PC-9 (cell line): ENCODE measurements around the gene CCDC8. TPM values are rescaled to one million over a fixed set of nuclear protein-coding genes. Genes with fewer than 3 reads are reported as not detected.

Experiments
- BruUV-seq: library from RNA; stranded (reverse); fragments of 400-500 nt; replicated peaks from 2 replicates; lab custom pipeline; 2021; lab: Mats Ljungman, UMichigan
- CTCF ChIA-PET: fragments of 300-600 bp; sonication (Branson Sonifier 250); formaldehyde crosslinking; loops from one replicate; lab custom pipeline; 2022; ENCODE audit warnings: antibody characterized with exemption; lab: Charles Lee
- POLR2A ChIA-PET: fragments of 300-600 bp; sonication (Branson Sonifier 250); formaldehyde crosslinking; loops from one replicate; lab custom pipeline; 2022; ENCODE audit warnings: antibody characterized with exemption; ENCODE audit not compliant: unreplicated experiment; lab: Charles Lee
- DNase-seq, 2 experiments: peaks; one replicate each; pipeline versions ENCODE4 v3.0.0 to v3.0.0-alpha.2; 2015 to 2022; ENCODE audit warnings: mixed read lengths in 1 of 2
- H2AFZ ChIP-seq: fragments of 200-600 bp; sonication (generic); 2 replicates; pipeline ENCODE4 v1.8.1; 2017; ENCODE audit warnings: antibody characterized with exemption
- H3F3A ChIP-seq: fragments of 200-600 bp; sonication (generic); 2 replicates; pipeline ENCODE4 v1.8.1; 2017; ENCODE audit warnings: antibody characterized with exemption, mild to moderate bottlenecking, low read depth; ENCODE audit not compliant: insufficient read depth
- H3K27ac ChIP-seq: fragments of 200-600 bp; sonication (generic); 2 replicates; pipeline ENCODE4 v1.6.1; 2016; ENCODE audit warnings: mixed run types
- H3K27me3 ChIP-seq: fragments of 200-600 bp; sonication (generic); 2 replicates; pipeline ENCODE4 v1.6.1; 2016; ENCODE audit warnings: low read depth, mixed run types; ENCODE audit not compliant: insufficient read depth
- H3K36me3 ChIP-seq: fragments of 200-600 bp; sonication (generic); 2 replicates; pipeline ENCODE4 v1.6.1; 2016; ENCODE audit warnings: low read depth, mixed run types
- H3K4me1 ChIP-seq: fragments of 200-600 bp; sonication (generic); replicated peaks from 2 replicates; pipeline ENCODE4 v1.6.1; 2016; ENCODE audit warnings: mixed run types; ENCODE audit not compliant: insufficient read depth
- H3K4me2 ChIP-seq: fragments of 200-600 bp; sonication (generic); 2 replicates; pipeline ENCODE4 v1.6.1; 2017; ENCODE audit warnings: mixed run types
- H3K4me3 ChIP-seq: fragments of 200-600 bp; sonication (generic); 2 replicates; pipeline ENCODE4 v1.6.1; 2016; ENCODE audit warnings: mixed run types
- H3K79me2 ChIP-seq: fragments of 200-600 bp; sonication (generic); 2 replicates; pipeline ENCODE4 v1.6.1; 2017; ENCODE audit warnings: low read depth, mixed run types
- H3K9me2 ChIP-seq: fragments of 200-600 bp; sonication (generic); 2 replicates; pipeline ENCODE4 v1.8.1; 2017; ENCODE audit warnings: mild to moderate bottlenecking; ENCODE audit not compliant: insufficient read depth
- H3K9me3 ChIP-seq: fragments of 200-600 bp; sonication (generic); 2 replicates; pipeline ENCODE4 v1.8.1; 2016; ENCODE audit warnings: low read depth; ENCODE audit not compliant: insufficient read depth
- H4K20me1 ChIP-seq: fragments of 200-600 bp; sonication (generic); 2 replicates; pipeline ENCODE4 v1.8.1; 2017; ENCODE audit not compliant: insufficient read depth
- EZH2 ChIP-seq: fragments of 200-600 bp; sonication (generic); IDR thresholded peaks from 2 replicates; pipeline ENCODE4 v1.8.0; 2017; ENCODE audit warnings: antibody characterized with exemption, low read depth
- intact Hi-C: fragments of 100-400 bp; cut with micrococcal nuclease; formaldehyde crosslinking; loops from one replicate; pipeline ENCODE4 v1.10.0; 2022; ENCODE audit not compliant: unreplicated experiment
- total RNA-seq: library from RNA; stranded (reverse); gene quantifications from 2 replicates; pipeline ENCODE4 v1.2.3, GENCODE V29; 2021
- TF ChIP-seq, protein P1 (sequence below): fragments of 200-600 bp; sonication (generic); conservative IDR thresholded peaks from 2 replicates; pipeline ENCODE4 v1.6.1; 2017; ENCODE audit warnings: mixed run types, antibody characterized with exemption, mild to moderate bottlenecking, moderate library complexity

CCDC8 gene
- total RNA-seq, 1 experiment from 2014 or later, result 4.2 TPM

DNA sequence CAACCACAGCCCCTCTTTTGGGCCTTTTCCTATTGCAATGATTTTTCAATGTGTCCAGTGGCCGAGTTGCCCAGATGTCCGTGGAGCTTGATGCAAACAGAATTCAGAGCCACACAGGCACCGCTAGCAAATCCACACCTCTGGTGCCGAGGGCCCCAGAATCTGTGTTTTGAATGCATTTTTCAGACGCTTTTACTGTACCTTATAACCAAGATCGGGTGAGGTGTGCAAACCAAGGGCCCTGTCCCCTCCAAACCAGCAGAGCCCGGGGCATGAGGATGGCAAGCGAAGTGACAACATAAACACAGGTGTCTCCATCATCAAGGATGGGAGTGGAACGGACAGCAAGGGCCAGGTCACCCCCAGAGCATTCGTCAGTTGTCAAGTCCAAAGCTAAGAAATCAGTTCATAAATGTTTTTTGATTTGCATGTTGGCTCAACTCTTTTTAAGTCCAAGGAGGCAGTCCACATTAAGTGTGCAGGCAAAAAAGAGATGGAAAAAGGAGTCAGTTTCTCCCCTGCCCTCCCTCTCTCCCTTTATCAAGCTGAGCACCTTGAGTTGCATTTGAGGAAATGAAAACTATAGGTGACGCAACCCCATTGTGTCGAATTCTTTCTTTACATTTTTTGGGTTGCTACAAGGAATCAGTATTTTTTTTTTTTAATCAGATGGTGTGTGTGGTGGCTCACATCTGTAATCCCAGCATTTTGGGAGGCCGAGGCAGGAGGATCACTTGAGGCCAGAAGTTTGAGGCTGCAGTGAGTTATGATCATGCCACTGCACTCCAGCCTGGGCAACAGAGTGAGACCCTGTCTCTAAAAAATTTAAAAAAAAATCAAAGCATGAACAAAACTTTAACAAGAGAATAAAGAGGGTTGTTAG lies 2.9 kb downstream of the CCDC8 start:
- Histone ChIP-seq H3K4me3 (no peak overlapping the region), H4K20me1 (no peaks in the 10 kb centered on the region), H3K36me3 (no peaks in the 10 kb centered on the region), H3K27me3 (peaks cover 44% of the 10 kb centered on the region), H3K79me2 (no peaks in the 10 kb centered on the region), H2AFZ (no peak overlapping the region), H3F3A (no peaks in the 10 kb centered on the region), H3K4me2 (no peak overlapping the region), H3K4me1 (no peaks in the 10 kb centered on the region), H3K9me3 (no peaks in the 10 kb centered on the region), H3K27ac (no peak overlapping the region), H3K9me2 (no peaks in the 10 kb centered on the region)
- ChIA-PET POLR2A (interaction anchor here (0.7 kb wide), 1 partner anchor 80 kb away, joined by 7 read pairs; no protein-coding TSS in a partner anchor), CTCF (no interaction called here)
- intact Hi-C loops, result no loop called here
- TF ChIP-seq, protein P1, sequence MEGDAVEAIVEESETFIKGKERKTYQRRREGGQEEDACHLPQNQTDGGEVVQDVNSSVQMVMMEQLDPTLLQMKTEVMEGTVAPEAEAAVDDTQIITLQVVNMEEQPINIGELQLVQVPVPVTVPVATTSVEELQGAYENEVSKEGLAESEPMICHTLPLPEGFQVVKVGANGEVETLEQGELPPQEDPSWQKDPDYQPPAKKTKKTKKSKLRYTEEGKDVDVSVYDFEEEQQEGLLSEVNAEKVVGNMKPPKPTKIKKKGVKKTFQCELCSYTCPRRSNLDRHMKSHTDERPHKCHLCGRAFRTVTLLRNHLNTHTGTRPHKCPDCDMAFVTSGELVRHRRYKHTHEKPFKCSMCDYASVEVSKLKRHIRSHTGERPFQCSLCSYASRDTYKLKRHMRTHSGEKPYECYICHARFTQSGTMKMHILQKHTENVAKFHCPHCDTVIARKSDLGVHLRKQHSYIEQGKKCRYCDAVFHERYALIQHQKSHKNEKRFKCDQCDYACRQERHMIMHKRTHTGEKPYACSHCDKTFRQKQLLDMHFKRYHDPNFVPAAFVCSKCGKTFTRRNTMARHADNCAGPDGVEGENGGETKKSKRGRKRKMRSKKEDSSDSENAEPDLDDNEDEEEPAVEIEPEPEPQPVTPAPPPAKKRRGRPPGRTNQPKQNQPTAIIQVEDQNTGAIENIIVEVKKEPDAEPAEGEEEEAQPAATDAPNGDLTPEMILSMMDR, result no peak
- no peak for TF ChIP-seq EZH2
- BruUV-seq, result no TSS peak
- no peak for DNase-seq

DNA sequence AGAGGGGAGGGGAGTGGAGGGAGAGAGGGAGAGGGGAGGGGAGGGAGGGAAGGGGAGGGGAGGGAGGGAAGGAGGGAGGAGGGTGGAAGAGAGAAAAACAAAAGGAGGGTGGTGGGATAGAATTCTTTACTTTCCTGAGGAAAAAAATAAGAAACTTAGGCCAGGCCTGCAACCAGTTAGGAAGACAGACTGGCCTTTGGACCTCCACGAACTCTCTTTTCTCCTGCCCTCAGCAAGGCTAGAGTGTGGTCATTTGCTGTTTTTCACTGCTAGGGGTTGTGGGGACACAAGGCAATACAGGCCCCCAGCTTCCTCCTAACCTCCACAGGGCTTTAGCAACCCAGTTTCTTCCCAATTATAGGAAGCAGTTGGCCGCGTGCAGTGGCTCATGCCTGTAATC lies 4.2 kb downstream of the CCDC8 start:
- Histone ChIP-seq H3F3A (no peaks in the 10 kb centered on the region), H3K79me2 (no peaks in the 10 kb centered on the region), H3K4me3 (no peak overlapping the region), H2AFZ (no peak overlapping the region), H3K36me3 (no peaks in the 10 kb centered on the region), H3K4me1 (no peaks in the 10 kb centered on the region), H3K27me3 (peaks cover 44% of the 10 kb centered on the region), H3K27ac (no peak overlapping the region), H3K9me3 (no peaks in the 10 kb centered on the region), H4K20me1 (no peaks in the 10 kb centered on the region), H3K9me2 (no peaks in the 10 kb centered on the region), H3K4me2 (no peak overlapping the region)
- intact Hi-C loops, result no loop called here
- TF ChIP-seq, protein P1, result no peak
- TF ChIP-seq EZH2, result no peak
- no TSS peak for BruUV-seq
- POLR2A ChIA-PET, result no interaction called here
- DNase-seq, result no peak
- CTCF ChIA-PET, result interaction anchor here (0.6 kb wide), 1 partner anchor 16 kb away, joined by 7 read pairs; no protein-coding TSS in a partner anchor

DNA sequence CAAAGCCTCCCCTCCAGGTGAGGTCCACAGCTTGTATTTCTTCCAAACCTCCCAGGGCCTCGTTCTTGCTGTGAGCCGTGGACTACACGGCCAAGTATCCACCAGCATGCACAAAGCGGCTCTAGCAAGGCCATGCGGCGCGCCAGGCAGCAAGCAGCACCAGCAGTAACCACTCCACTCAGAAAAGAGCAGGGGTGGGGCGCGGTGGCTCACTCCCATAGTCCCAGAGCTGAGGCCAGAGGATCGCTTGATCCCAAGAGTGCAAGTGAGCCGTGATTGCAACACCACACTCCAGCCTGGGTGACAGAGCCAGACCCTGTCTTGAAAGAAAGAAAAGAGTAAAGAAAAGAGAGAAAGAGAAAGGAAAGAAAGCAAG lies 4.7 kb downstream of the CCDC8 start:
- BruUV-seq, result no TSS peak
- H3K36me3 ChIP-seq, result no peaks in the 10 kb centered on the region
- ChIA-PET POLR2A (no interaction called here), CTCF (interaction anchor here (0.6 kb wide), 1 partner anchor 96 kb away, joined by 3 read pairs; no protein-coding TSS in a partner anchor)
- H2AFZ ChIP-seq, result no peak overlapping the region
- H4K20me1 ChIP-seq, result no peaks in the 10 kb centered on the region
- H3K4me1 ChIP-seq, result no peaks in the 10 kb centered on the region
- no peaks in the 10 kb centered on the region for H3K9me3 ChIP-seq
- H3K27me3 ChIP-seq, result peaks cover 50% of the 10 kb centered on the region
- intact Hi-C loops, result no loop called here
- no peaks in the 10 kb centered on the region for H3F3A ChIP-seq
- H3K4me3 ChIP-seq, result no peak overlapping the region
- H3K4me2 ChIP-seq, result no peak overlapping the region
- no peak overlapping the region for H3K27ac ChIP-seq
- no peaks in the 10 kb centered on the region for H3K79me2 ChIP-seq
- no peaks in the 10 kb centered on the region for H3K9me2 ChIP-seq
- TF ChIP-seq, protein P1, result no peak
- no peak for TF ChIP-seq EZH2
- DNase-seq, result no peak
